DMS153 treated with DMSO at 0.1 percent for 48 hours (cell line): ENCODE data around the gene C11orf98.
"Not testable (repeated sequence)": the region's sequence is repeated elsewhere in the genome, so short reads cannot be mapped to it uniquely, and the experiment has no call there.

Source experiments
- DNase-seq: peaks from one replicate; lab custom pipeline; 2025; ENCODE audit not compliant: unreplicated experiment; lab: John Stamatoyannopoulos, UW

The C11orf98 gene

DNA sequence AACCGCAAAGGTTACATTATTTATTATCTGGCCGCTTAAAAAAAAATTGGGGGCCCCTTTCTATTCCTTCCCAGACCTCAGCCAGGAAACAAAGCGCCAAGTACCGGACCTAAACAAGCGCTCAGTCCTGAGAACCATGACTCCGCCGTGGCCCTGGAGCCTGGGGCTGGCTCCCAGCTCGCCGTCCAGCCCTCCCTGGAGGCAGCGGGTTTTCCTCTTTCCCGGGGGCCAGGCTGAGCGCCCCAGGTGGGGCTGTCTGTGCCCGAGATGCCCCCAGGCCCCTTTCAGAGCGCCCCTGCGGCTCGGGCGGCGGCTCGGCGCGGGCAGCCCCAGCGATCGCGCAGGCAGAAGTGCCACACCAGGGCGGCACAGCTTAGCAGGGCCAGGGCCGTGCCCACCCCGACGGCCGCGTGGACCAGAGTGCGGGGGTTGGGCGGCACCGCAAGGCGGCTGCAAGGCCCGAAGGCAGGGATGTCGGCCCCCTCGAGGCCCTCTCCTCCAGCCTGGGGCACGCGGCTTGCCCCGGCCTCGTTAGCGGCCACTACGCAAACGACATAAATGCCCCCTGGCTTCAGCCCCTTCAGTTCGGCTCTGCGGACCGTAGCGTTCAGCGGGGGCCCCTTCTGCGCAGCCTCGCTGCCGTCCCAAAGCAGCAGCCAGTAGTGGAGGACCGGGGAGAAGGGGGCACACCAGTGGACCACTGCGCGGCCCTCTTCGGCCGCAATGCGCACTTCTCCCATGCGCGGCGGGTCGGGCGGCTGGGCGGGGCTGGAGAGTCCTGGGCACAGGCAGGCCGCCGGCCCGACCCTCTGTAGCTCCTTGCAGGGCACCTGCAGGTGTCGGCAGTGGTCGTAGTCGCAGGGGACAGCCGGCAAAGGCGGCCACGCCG, 22.7 kb upstream of the C11orf98 start:
- DNase-seq, result no peak

DNA sequence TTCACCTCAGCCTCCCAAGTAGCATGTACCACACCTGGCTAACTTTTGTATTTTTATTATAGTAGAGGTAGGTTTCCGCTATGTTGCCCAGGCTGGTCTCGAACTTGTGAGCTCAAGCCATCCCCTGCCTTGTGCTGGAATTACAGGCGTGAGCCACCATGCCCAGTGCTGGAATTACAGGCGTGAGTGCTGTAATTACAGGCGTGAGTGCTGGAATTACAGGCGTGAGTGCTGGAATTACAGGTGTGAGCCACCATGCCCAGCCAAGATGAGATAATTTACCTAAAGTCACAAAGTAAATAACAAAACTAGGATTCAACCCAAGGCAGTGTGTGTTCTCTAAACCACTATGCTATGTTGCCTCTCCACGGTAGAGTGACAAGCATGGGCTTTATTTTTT, 17.5 kb upstream of the C11orf98 start:
- no peak for DNase-seq

DNA sequence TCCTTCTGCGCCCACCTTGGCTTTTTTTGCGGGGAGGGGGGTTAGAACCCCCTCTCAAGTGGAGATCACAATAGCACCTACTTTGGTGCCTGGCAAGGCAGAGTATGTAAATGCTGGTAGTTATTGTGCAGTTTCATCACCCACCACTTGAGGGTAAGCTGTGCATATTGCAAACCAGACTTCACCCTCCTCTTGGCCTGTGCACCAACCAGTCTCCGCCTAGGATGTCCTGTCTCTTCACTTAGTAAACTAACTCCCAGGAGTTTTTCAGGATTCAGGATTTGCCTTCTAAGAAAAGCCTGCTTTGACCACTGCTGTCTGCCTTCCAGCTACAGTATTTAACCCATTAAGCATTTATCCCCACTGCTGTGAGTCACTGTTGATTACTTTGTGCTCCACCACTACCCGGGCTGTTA, 15.8 kb upstream of the C11orf98 start:
- DNase-seq, result peak; percentile 68

DNA sequence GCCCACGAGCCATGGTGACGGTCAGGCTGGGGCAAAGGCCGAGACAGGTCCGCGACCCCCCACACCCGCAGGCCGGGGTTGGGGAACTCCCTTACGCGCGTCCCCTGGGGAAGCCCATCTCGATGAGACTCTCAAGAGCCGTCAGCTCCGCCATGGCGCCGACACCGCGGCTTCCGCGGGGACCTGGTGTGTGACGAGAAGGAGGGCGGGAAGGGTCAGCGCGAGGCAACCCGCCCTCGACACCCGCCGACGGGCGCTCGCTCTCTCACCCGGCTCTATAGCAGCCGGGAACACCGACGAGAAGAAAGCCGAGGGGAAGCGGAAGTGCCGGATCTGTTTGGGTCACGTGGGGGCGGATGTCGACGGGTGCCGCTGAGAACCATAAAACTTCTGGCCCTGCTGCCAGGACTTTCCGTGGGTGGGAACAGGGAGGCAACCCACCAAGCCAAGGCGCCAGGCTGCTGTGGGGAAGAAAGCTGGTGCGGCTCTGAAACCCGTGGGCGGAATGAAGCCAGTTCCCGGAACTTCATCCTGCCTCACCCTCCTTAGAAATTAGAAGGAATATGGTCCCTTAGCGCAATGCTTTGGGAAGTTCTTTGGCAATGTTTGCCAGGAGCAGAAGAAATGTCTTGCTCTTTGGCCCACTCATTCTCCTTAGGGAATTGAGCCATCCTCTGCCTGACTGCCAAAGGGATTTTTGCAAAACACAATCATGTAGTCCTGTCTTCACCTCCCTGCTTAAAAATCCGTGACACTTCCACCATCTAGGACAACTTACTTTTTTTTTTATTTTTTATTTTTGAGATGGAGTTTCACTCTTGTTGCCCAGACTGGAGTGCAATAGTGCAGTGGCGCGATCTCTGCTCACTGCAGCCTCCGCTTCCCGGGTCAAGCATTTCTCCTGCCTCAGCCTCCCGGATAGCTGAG, 14.0 kb upstream of the C11orf98 start, which contains the start of gene UBXN1:
Gene UBXN1 (minus strand): TSS at position 304 of the 927 bp plus-strand sequence. CDS start 150 bp downstream, at position 154.
- DNase-seq, result peak; percentile 68

DNA sequence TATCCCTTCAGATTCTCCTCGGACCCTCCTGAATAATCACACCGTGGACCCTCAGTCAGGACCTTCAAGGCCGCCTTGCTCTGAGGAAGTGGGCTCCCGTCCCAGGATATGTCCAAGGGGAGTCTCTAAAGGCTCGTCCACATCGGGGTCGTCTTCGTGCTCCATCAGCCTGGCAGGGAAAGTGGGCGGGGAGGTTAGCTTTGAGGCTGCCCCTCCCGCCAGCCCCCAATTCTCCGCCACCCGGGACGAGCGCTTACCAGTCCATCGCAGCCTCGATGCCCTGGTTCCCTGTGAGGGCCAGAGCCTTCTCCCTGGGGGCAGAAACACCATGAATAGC, 13.4 kb upstream of the C11orf98 start:
- no peak for DNase-seq

DNA sequence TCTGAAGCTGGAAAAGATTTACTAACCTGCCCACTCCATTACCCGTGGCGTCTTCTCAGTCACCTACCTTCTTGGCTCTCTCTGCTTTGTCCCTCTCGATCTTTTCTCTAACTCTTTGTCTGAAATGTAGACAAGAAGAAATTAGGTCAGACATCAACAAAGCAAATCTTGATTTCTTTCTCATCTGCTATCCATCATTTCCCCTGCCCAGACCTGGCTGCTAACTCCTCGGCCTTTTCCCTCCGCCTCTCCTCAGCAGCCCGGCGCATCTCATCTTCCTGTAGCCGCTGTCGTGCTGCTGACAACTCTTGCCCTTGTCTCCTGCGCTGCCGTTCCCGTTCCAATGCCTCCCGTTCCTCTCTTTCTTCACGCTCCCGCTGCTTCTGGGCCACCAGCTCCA, 12.7 kb upstream of the C11orf98 start:
- no peak for DNase-seq

DNA sequence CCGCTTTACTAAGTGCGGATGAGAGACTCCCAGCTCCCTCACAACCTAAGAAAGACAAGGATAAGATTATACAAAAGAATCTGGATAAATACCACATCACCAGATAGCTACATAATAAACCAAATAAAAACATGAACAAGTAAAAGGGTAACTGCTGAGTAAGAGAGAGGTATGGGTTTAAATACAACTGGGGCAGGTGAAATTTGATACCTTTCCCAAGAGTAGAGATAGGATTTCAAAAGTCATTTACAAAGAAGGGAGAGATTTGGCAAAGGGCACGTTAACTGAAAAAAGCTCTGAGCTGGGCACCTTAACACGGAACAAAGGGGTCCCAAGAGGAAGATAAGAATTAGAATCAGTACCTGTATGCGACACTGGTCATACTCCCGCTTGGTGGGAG, 12.1 kb upstream of the C11orf98 start:
- no peak for DNase-seq

DNA sequence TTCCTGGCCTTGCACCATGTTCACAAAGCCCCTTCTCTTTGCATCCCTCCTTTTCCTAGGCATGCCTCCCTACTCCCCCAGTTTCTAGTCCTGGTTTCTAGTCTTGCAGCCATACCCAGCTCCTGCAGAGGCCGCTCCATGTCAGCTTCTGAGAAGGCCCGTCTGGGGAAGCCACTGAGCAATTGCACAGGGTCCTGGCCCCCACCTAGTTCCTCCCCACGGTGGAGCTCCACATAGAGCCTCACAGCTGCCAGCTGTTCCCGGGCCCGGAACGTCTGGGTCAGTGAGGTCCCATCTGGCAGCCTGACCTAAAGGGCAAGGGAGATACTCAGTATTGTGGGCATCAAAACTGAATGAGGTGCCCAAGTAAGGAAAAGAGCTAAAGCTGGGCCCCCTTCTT, 11.7 kb upstream of the C11orf98 start:
- no peak for DNase-seq

DNA sequence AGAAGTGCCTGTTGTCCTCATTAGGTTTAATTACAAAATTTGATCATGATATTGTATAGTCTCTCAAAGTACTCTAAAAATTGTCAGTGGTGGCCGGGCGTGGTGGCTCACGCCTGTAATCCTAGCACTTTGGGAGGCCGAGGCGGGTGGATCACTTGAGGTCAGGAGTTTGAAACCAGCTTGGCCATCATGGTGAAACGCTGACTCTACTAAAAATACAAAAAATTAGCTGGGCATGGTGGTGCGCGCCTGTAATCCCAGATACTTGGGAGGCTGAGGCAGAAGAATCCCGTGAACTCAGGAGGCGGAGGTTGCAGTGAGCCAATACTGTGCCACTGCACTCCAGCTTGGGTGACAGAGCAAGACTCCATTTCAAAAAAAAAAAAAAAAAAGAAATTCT, 10.4 kb upstream of the C11orf98 start:
- not testable (repeated sequence) for DNase-seq

DNA sequence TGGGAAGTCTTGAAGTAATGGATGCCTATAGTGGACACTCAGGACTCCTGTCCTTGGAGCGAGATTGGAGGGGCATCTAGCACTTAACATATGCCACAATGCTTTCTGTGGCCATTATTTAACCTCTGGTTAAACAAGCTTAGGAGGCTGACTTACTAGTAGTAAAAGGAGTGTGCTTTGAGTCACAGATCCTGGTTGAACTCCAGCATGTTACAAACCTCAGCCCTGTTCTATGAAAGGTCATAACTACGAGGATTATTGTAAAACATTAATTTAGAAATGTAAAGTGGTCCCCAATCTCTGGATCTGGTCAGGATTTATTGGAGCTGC, 8.2 kb upstream of the C11orf98 start:
- no peak for DNase-seq

DNA sequence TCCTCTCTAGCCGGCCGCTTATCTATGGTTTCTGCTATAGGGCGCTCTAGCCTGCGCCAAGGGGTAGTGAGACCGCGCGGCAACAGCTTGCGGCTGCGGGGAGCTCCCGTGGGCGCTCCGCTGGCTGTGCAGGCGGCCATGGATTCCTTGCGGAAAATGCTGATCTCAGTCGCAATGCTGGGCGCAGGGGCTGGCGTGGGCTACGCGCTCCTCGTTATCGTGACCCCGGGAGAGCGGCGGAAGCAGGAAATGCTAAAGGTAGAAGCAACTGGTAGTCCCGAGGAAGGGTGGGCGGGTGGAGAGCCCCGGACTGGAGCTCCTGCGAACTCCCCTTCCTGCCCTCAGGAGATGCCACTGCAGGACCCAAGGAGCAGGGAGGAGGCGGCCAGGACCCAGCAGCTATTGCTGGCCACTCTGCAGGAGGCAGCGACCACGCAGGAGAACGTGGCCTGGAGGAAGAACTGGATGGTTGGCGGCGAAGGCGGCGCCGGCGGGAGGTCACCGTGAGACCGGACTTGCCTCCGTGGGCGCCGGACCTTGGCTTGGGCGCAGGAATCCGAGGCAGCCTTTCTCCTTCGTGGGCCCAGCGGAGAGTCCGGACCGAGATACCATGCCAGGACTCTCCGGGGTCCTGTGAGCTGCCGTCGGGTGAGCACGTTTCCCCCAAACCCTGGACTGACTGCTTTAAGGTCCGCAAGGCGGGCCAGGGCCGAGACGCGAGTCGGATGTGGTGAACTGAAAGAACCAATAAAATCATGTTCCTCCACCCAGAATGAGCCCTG, 6.8 kb upstream of the C11orf98 start, which contains the start of the genes LBHD1 and UQCC3:
Gene LBHD1 (minus strand): TSS at position 660 of the 782 bp plus-strand sequence. CDS start 2,236 bp downstream, outside the sequence.
Gene UQCC3 (plus strand): TSS at position 66 of the 782 bp plus-strand sequence. CDS start 73 bp downstream, at position 139.
- DNase-seq, result peak; percentile 66

DNA sequence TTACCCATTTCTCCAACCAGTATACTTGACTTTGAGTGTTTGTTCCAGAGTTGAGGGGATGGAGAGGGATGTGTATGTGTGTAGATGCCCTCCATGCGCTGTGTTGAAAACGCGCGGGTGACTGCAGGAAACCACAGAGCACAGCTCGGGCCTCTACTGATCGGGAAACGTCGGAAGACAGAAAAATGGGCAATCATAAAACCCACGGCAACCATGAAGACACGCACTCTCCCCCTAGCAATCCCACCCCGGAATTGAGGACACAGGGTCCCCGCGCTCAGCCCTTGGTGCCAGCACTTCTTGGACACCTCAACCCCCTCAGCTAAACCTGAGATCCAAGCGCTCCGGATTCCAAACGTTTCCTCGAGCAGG, 6.2 kb upstream of the C11orf98 start:
- no peak for DNase-seq

DNA sequence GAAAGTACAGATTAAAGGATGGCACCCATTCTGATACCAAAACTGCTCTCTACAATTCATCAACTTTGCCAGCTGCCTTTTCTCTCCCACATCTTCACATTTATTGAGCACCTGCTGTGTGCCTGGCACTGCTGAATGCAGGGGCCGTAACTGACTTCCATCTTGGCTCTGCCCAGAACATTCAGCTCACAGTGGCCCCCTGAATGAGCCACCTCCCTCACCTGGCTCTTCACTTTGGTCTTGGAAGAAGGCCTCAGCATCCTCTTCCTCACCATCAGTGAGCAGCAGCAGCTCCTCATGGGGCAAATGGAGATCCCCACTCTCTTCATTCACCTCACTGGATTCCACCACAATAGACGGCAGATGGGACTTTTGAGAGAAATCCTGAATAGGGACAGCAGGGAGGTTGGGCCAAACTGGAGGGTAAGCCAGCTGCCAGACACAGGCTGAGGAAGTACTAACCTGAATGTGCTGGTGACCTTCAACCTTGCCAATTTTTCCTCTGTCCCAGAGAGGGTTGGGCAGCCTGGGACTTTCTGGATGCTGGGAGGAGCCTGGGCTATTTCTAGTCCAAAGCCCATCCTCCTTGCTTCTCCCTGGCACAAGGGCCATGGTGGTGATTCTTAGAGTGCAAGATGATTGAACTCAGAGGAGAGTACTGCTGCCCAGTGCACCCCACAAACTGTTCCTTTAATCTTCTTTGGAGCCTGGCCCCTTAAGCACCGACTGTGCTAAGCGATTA, 4.6 kb upstream of the C11orf98 start:
- no peak for DNase-seq

DNA sequence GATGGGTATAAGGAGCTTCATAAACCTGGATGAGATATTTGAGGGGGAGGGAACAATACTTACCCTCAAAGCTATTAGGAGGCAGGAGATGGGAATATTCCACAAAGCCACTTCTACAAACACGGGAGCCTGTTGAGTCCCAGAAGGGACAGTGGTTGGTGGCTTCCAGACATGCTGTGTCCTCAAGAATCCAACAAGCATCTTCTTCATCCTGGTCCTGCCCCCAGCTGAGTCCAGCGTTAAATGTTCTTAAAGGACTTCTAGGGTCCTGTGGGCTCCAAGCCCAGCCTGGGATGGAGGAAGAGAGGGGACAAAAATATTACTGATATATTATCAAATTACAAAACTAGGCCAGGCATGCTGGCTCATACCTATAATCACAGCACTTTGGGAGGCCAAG, 2.5 kb upstream of the C11orf98 start:
- DNase-seq, result no peak

DNA sequence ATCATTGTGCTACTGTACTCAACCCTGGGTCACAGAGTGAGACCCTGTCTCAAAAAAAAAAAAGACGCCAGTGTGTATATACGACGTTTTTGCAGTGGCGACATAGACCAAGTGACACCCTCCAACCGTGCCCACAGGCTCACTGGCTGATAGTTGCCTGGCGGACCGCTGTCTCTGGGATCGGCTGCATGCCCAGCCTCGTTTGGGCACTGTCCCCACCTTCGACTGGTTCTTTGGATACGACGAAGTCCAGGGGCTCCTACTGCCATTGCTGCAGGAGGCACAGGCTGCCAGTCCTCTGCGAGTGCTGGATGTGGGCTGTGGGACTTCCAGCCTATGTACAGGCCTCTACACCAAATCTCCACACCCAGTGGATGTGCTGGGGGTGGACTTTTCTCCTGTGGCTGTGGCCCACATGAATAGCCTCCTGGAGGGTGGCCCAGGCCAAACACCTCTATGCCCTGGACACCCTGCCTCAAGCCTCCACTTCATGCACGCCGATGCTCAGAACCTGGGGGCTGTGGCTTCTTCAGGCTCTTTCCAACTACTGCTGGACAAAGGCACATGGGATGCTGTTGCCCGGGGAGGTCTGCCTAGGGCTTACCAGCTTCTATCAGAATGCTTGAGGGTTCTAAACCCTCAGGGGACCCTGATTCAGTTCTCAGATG, 1.4 kb upstream of the C11orf98 start:
- no peak for DNase-seq

DNA sequence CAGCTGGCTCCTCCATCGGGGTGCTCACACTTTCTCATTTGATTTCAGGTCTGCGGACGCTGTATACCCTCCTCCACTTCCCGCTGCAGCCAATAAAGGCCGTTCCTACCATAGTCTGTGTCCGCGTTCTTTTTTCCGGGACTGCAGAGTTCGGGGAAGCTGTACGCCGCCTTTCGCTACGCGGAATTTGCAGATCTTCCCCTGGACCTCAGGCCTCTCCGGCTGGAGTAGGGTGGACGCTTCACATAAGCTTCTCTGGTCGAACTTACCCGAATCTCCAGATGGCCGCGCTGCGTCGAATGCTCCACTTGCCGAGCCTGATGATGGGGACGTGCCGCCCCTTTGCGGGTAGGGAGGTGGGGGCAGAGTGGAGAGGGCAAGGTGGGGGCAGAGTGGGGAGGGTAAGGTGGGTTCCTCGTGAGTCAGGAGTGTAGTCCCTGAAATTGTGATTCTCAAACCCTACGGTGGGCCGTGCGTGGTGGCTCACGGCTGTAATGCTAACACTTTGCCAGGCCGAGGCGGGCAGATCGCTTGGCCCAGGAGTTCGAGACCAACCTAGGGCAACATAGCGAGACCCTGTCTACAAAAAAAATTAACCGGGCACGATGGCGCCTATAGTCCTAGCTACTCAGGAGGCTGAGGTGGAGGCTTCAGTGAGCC, 719 bp upstream of the C11orf98 start:
- no peak for DNase-seq

DNA sequence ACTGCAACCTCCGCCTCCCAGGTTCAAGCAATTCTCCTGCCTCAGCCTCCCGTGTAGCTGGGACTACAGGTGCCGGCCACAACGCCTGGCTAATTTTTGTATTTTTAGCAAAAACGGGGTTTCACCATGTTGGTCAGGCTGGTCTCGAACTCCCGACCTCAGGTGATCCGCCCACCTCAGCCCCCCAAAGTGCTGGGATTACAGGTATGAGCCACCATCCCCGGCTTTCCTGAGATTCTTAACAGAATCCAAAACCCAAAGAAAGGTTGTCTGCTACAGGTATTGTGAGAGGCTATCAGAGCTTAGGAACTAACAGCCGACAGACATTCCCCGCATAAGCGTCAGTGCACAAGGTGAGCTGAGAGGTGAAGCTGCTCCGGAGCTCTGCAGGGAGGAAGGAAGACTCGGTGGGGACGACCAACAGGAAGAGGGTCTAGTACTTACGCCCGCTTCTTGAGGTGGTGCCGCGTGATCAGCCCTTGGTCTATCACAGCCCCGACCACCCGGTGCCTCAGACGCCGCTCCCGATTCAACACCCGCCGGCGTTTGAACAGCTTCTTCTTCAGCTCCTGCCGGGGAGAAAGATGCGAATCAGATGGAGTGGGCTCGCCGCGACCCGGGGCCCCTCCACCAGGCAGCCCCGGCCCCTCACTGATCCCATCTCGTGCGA, 470 bp downstream of the C11orf98 start:
- peak; percentile 58 for DNase-seq

DNA sequence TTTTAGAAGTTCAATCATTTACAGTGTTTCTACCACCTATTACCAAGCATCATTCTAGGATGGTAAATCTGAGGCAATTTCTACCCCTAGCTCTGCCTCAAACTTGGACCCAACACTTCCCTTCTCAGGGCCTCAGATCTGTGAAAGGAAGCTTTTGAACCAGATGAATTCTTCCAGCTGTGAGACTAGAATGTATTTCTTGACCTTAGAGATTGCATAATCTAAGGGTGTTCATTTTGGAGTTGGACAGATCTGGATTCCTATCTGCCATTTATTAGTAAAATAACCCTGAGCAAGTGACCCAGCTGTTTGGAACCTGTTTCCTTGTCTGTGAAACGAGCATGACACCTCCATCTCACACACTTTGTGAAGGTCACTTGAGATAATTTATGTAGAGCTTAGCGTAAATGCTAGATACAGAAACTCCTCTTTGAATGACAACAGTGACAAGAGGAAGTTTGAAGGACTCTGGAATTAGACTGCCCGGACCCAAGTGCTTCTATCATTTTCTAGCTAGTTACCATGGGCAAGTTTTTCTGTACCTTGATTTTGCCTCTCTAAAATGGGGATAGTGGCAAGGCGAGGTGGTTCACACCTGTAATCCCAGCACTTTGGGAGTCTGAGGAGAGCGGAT, 8.1 kb downstream of the C11orf98 start:
- no peak for DNase-seq
